Left lung (tissue), 10 donors: ENCODE results near the gene PEX11A. TPM values are rescaled to one million over a fixed set of nuclear protein-coding genes. Genes with fewer than 3 reads are reported as not detected.

ENCODE experiments used
- ATAC-seq: fragments of 200-7000 bp; cut with Tn5 transposase; one replicate; pipeline ENCODE4 v1.9.1; 2020; ENCODE audit warnings: moderate library complexity
- DNase-seq, 4 donors: peaks; one replicate each; pipeline ENCODE4 v3.0.0-alpha.2; 2013 to 2020
- H3K27ac ChIP-seq, 2 donors: fragments of 200-600 bp; sonication (generic) in 1 of 2; one replicate each; pipeline versions ENCODE4 v1.5.0 to v1.8.0; 2020 to 2021
- H3K27me3 ChIP-seq, 2 donors: fragments of 200-600 bp; sonication (generic) in 1 of 2; one replicate each; pipeline versions ENCODE4 v1.5.0 to v1.8.0; 2020 to 2021
- H3K36me3 ChIP-seq, 2 donors: fragments of 200-600 bp; sonication (generic) in 1 of 2; one replicate each; pipeline versions ENCODE4 v1.5.0 to v1.8.0; 2020 to 2021
- H3K4me1 ChIP-seq, 2 donors: fragments of 200-600 bp; one replicate each; pipeline ENCODE4 v1.8.0; 2021
- H3K4me3 ChIP-seq, 2 donors: fragments of 200-600 bp; sonication (generic) in 1 of 2; one replicate each; pipeline versions ENCODE4 v1.5.0 to v1.8.0; 2020 to 2021; ENCODE audit warnings: mild to moderate bottlenecking in 1 of 2
- H3K9me3 ChIP-seq, 2 donors: fragments of 200-600 bp; sonication (generic) in 1 of 2; one replicate each; pipeline versions ENCODE4 v1.5.0 to v1.8.0; 2020 to 2021
- CTCF ChIP-seq, 2 donors: fragments of 200-600 bp; sonication (generic) in 1 of 2; IDR thresholded peaks; one replicate each; pipeline versions ENCODE4 v1.5.0 to v1.8.0; 2021; ENCODE audit warnings: antibody characterized with exemption in 2 of 2
- intact Hi-C, 2 donors: fragments of 100-400 bp; cut with DNase I; formaldehyde crosslinking; loops; one replicate each; pipeline versions ENCODE4 v1.11.2 to v1.14.2; 2022
- polyA plus RNA-seq, 6 donors: library from polyadenylated mRNA; unstranded; fragments of 120-200 nt; gene quantifications; one replicate each; pipeline ENCODE4 v1.2.1, GENCODE V29; 2013; ENCODE audit not compliant: insufficient read length in 6 of 6
- total RNA-seq, 2 donors: library from RNA; stranded (reverse); fragmentation: NEBNext Ultra II Directional; extraction: Animal tissue kit (Norgen Biotek cat#: 25700); gene quantifications; one replicate each; pipeline ENCODE4 v1.2.1, GENCODE V29; 2021
- donor health status: DM: no; HTN: yes; CAD: no.
- donor health status: DM: no; HTN: no; CAD: no.

Gene PEX11A
- total and polyA plus RNA-seq, 8 donors, result 5.6 to 18.3 (median 16.1) TPM

GRCh38 chr15:89714775-89715174, 24.2 kb upstream of the PEX11A start:
- ATAC-seq (peak; percentile 21), DNase-seq (peak in 1 of 4 donors; percentile 24)
- TF ChIP-seq CTCF (IDR thresholded peaks at IDR 0.05), result no peak
- H3K27me3 ChIP-seq, result no peaks in the 10 kb centered on the region
- intact Hi-C loops, result no loop called here
- no peaks in the 10 kb centered on the region for H3K9me3 ChIP-seq
- no peaks in the 10 kb centered on the region for H3K4me1 ChIP-seq
- H3K4me3 ChIP-seq, result no peak overlapping the region
- no peak overlapping the region for H3K27ac ChIP-seq
- no peaks in the 10 kb centered on the region for H3K36me3 ChIP-seq

- Histone ChIP-seq H3K27me3 (no peaks in the 10 kb centered on the region), H3K4me3 (no peak overlapping the region), H3K27ac (no peak overlapping the region), H3K4me1 (no peaks in the 10 kb centered on the region), H3K36me3 (no peaks in the 10 kb centered on the region), H3K9me3 (no peaks in the 10 kb centered on the region)
- TF ChIP-seq CTCF (IDR thresholded peaks at IDR 0.05), result no peak
- DNase-seq, result peak in 1 of 4 donors; percentile 13
- intact Hi-C loops, result no loop called here
- peak; percentile 78 for ATAC-seq
Observed at GRCh38 chr15:89707577-89707976, 17.0 kb upstream of the PEX11A start.

GRCh38 chr15:89704411-89704810, 13.9 kb upstream of the PEX11A start:
- intact Hi-C loops, result no loop called here
- Histone ChIP-seq H3K4me3 (no peak overlapping the region), H3K27me3 (no peaks in the 10 kb centered on the region), H3K9me3 (no peaks in the 10 kb centered on the region), H3K36me3 (no peaks in the 10 kb centered on the region), H3K4me1 (no peaks in the 10 kb centered on the region), H3K27ac (no peak overlapping the region)
- no peak for DNase-seq
- TF ChIP-seq CTCF (IDR thresholded peaks at IDR 0.05), result no peak
- ATAC-seq, result no peak

GRCh38 chr15:89695198-89695597, 4.6 kb upstream of the PEX11A start:
- no peak for TF ChIP-seq CTCF (IDR thresholded peaks at IDR 0.05)
- Histone ChIP-seq H3K36me3 (no peaks in the 10 kb centered on the region), H3K9me3 (no peaks in the 10 kb centered on the region), H3K4me1 (peaks cover 0 to 6% of the 10 kb centered on the region in 2 donors), H3K27me3 (no peaks in the 10 kb centered on the region), H3K27ac (no peak overlapping the region), H3K4me3 (no peak overlapping the region)
- ATAC-seq, result no peak
- intact Hi-C loops, result no loop called here
- DNase-seq, result no peak

- Histone ChIP-seq H3K36me3 (no peaks in the 10 kb centered on the region), H3K27ac (no peak overlapping the region), H3K9me3 (no peaks in the 10 kb centered on the region), H3K27me3 (no peaks in the 10 kb centered on the region), H3K4me3 (no peak overlapping the region), H3K4me1 (peaks cover 0 to 10% of the 10 kb centered on the region in 2 donors)
- ATAC-seq, result no peak
- DNase-seq, result no peak
- TF ChIP-seq CTCF (IDR thresholded peaks at IDR 0.05), result no peak
- intact Hi-C loops, result no loop called here
Observed at GRCh38 chr15:89693696-89694095, 3.1 kb upstream of the PEX11A start.
